Vagina (tissue), 2 donors: ENCODE results near the gene ALDH8A1. TPM values are rescaled to one million over a fixed set of nuclear protein-coding genes. Genes with fewer than 3 reads are reported as not detected.

Experiments
- DNase-seq, 2 donors: peaks; one replicate each; pipeline ENCODE4 v3.0.0-alpha.2; 2017; ENCODE audit errors: extremely low spot score in 2 of 2
- H3K27ac ChIP-seq: fragments of 200-600 bp; sonication (generic); one replicate; pipeline ENCODE4 v1.5.1; 2019
- H3K27me3 ChIP-seq: fragments of 200-600 bp; sonication (generic); one replicate; pipeline ENCODE4 v1.5.1; 2019
- H3K36me3 ChIP-seq, 2 donors: fragments of 200-600 bp; sonication (generic); one replicate each; pipeline ENCODE4 v1.5.1; 2017 to 2019
- H3K4me1 ChIP-seq: fragments of 200-600 bp; sonication (generic); one replicate; pipeline ENCODE4 v1.5.1; 2019
- H3K4me3 ChIP-seq, 2 donors: fragments of 200-600 bp; sonication (generic); 1 replicate in 1 of 2; 2 replicates in 1 of 2; pipeline ENCODE4 v1.5.1; 2016 to 2019
- H3K9me3 ChIP-seq: fragments of 200-600 bp; sonication (generic); one replicate; pipeline ENCODE4 v1.5.1; 2019
- POLR2A ChIP-seq, 2 donors: fragments of 450-650 bp; IDR thresholded peaks; one replicate each; pipeline ENCODE4 v1.6.1; 2017; ENCODE audit warnings: antibody characterized with exemption in 2 of 2, mild to moderate bottlenecking in 2 of 2, moderate library complexity in 2 of 2
- POLR2AphosphoS5 ChIP-seq, 2 donors: sonication (generic); formaldehyde crosslinking; IDR thresholded peaks; one replicate each; pipeline ENCODE4 v1.9.0; 2017; ENCODE audit warnings: antibody characterized with exemption in 2 of 2, mild to moderate bottlenecking in 2 of 2, low read depth in 1 of 2; ENCODE audit not compliant: insufficient read depth in 1 of 2
- intact Hi-C: fragments of 100-400 bp; cut with DNase I; formaldehyde crosslinking; loops from one replicate; pipeline ENCODE4 v1.15.1; 2023
- total RNA-seq: library from RNA; depleted of rRNA; stranded (reverse); fragments of >200 nt; gene quantifications from one replicate; pipeline ENCODE4 v1.2.3, GENCODE V29; 2016
- TF ChIP-seq, protein P1 (sequence below), 3 experiments: fragments of 450-650 bp in 2 of 3; fragments of 200-600 bp in 1 of 3; sonication (generic) in 1 of 3; IDR thresholded peaks; one replicate each; pipeline ENCODE4 v1.5.1; 2017 to 2019; ENCODE audit warnings: antibody characterized with exemption in 3 of 3, mild to moderate bottlenecking in 2 of 3, moderate library complexity in 2 of 3

The ALDH8A1 gene
- total RNA-seq, 1 donor from 2014 or later = not detected

DNA sequence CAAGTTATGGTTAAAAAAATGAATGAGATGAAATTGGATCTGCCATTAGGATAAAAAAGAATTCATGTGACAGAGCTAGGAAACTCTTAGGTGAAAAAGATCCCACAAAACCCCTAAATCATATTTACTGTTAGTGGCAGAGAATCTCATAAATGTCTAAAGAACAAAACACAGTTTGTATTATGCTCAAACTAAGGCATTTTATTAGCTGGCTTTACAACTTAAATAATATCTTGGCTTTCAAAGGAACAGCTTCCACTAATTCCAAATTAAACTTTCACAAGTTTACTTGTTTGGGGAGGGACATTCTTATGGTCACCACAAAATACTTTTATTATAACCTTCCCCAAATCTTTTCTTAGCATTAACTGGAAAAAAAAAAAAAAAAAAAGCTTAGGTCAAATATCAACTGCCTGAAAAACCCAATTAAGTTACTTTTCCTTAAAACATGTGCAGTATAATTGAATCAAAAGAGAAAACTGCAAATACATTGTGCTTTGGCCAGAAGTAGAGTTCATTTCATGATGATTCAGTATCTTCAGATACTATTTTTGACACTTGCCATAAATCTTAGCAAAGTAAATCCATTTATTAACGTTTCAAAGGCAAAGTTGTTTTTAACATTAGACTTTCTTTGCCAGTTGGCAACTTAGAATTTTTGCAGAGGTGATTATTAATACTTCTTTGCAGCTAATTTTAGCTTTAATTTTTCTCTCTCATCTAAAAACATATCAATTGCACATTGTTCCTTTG, 14.7 kb upstream of the ALDH8A1 start:
- Histone ChIP-seq H3K27ac (no peak overlapping the region), H3K4me3 (no peak overlapping the region), H3K27me3 (no peaks in the 10 kb centered on the region), H3K9me3 (no peaks in the 10 kb centered on the region), H3K36me3 (peaks cover 0 to 13% of the 10 kb centered on the region in 2 donors), H3K4me1 (peaks cover 10% of the 10 kb centered on the region)
- TF ChIP-seq POLR2A (IDR thresholded peaks at IDR 0.05) (no peak), POLR2AphosphoS5 (IDR thresholded peaks at IDR 0.05; ENCODE audit: insufficient read depth in 1 of 2, low read depth in 1 of 2) (no peak)
- TF ChIP-seq, protein P1, sequence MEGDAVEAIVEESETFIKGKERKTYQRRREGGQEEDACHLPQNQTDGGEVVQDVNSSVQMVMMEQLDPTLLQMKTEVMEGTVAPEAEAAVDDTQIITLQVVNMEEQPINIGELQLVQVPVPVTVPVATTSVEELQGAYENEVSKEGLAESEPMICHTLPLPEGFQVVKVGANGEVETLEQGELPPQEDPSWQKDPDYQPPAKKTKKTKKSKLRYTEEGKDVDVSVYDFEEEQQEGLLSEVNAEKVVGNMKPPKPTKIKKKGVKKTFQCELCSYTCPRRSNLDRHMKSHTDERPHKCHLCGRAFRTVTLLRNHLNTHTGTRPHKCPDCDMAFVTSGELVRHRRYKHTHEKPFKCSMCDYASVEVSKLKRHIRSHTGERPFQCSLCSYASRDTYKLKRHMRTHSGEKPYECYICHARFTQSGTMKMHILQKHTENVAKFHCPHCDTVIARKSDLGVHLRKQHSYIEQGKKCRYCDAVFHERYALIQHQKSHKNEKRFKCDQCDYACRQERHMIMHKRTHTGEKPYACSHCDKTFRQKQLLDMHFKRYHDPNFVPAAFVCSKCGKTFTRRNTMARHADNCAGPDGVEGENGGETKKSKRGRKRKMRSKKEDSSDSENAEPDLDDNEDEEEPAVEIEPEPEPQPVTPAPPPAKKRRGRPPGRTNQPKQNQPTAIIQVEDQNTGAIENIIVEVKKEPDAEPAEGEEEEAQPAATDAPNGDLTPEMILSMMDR (IDR thresholded peaks at IDR 0.05) = no peak
- intact Hi-C loops = no loop called here
- no peak for DNase-seq

DNA sequence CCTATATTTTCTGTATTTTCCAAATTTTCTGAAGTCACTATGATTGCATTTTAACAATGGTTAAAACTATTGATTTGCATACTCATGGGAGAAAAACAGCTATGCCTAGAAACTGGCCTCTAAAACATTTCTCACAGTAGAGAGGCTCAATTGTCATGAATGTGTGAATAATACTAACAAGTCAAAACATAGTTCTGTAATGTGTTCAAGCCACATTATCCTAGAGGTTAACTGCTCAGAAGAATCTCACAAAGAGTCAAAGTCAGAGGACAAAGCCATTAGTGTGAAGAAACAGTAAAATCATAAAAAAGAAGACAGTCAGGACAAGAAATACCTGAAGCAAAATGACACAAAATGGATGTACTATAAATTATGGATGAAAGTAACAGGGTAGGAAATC, 12.5 kb upstream of the ALDH8A1 start:
- Histone ChIP-seq H3K36me3 (peaks cover 0 to 23% of the 10 kb centered on the region in 2 donors), H3K4me1 (peaks cover 10% of the 10 kb centered on the region), H3K27me3 (no peaks in the 10 kb centered on the region), H3K27ac (no peak overlapping the region), H3K9me3 (no peaks in the 10 kb centered on the region), H3K4me3 (no peak overlapping the region)
- intact Hi-C loops = no loop called here
- DNase-seq = no peak
- no peak for TF ChIP-seq POLR2A (IDR thresholded peaks at IDR 0.05)
- TF ChIP-seq, protein P1 (IDR thresholded peaks at IDR 0.05) = no peak
- TF ChIP-seq POLR2AphosphoS5 (IDR thresholded peaks at IDR 0.05; ENCODE audit: insufficient read depth in 1 of 2, low read depth in 1 of 2) = no peak

DNA sequence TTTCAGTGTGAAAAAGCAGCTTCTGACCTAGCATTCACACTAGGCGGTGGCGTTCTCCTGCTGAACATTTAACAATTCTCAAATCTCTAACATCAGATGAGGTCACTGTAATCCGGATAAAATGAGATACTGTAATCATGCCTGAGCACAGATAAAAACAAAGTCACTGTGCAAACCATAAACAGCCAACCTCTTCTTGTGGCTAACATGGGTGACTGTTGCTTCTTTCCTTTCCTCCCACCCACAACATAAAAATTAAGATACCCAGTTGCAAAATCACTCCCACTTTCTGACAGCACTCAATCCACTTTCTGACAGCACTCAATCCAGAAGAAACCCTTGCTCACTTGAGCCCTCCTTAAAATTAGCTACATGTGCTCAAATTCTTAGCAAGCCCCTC, 11.5 kb upstream of the ALDH8A1 start:
- Histone ChIP-seq H3K27ac (no peak overlapping the region), H3K9me3 (no peaks in the 10 kb centered on the region), H3K4me3 (no peak overlapping the region), H3K36me3 (peaks cover 0 to 20% of the 10 kb centered on the region in 2 donors), H3K27me3 (no peaks in the 10 kb centered on the region), H3K4me1 (peaks cover 10% of the 10 kb centered on the region)
- intact Hi-C loops = no loop called here
- TF ChIP-seq, protein P1 (IDR thresholded peaks at IDR 0.05) = no peak
- TF ChIP-seq POLR2A (IDR thresholded peaks at IDR 0.05) (no peak), POLR2AphosphoS5 (IDR thresholded peaks at IDR 0.05; ENCODE audit: insufficient read depth in 1 of 2, low read depth in 1 of 2) (no peak)
- DNase-seq = no peak

DNA sequence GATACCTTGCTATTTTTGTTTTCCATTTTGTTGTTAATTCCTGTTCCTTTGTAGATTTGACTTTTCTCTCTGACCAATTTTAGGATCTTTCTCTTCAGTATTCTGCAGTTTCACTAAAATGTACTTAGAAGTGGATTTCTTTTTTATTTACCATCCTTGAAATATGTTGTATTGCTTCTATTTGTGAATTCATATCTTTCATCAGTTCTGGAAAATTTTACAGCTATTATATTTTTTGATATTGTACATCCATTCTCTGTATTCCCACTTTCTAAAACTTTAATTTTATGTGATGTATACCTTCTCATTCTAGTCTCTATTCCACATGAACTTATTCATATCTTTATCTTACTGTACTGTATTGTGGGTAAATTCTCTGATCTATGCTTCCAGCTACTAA, 9.7 kb upstream of the ALDH8A1 start:
- no peaks in the 10 kb centered on the region for H3K9me3 ChIP-seq
- intact Hi-C loops = no loop called here
- peaks cover 1% of the 10 kb centered on the region for H3K4me1 ChIP-seq
- H3K27me3 ChIP-seq = no peaks in the 10 kb centered on the region
- no peak overlapping the region for H3K4me3 ChIP-seq
- TF ChIP-seq POLR2A (IDR thresholded peaks at IDR 0.05) (no peak), POLR2AphosphoS5 (IDR thresholded peaks at IDR 0.05; ENCODE audit: insufficient read depth in 1 of 2, low read depth in 1 of 2) (no peak)
- TF ChIP-seq, protein P1 (IDR thresholded peaks at IDR 0.05) = no peak
- peaks cover 0 to 10% of the 10 kb centered on the region in 2 donors for H3K36me3 ChIP-seq
- no peak overlapping the region for H3K27ac ChIP-seq
- DNase-seq = no peak

DNA sequence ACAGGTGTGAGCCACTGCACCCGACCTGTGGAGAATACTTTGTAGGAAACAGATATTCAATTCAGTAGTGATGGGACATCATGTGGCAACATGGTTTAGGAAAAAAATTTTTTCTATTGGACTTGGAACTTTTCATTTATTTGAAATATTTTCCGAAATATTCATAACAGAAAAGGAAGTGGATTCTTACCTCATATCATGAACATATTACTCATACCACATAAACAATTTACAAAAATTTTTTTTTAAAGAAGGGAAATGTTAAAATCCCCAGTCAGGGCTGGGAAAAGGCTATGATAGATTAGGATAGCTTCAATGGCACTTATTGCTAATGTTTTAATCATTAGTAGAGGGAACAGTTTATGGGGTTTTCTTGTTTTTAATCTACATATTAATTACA, 6.8 kb upstream of the ALDH8A1 start:
- no peak for DNase-seq
- Histone ChIP-seq H3K27ac (no peak overlapping the region), H3K36me3 (peaks cover 0 to 10% of the 10 kb centered on the region in 2 donors), H3K4me3 (no peak overlapping the region), H3K27me3 (no peaks in the 10 kb centered on the region), H3K9me3 (no peaks in the 10 kb centered on the region), H3K4me1 (no peaks in the 10 kb centered on the region)
- no peak for TF ChIP-seq POLR2AphosphoS5 (IDR thresholded peaks at IDR 0.05; ENCODE audit: insufficient read depth in 1 of 2, low read depth in 1 of 2)
- TF ChIP-seq, protein P1 (IDR thresholded peaks at IDR 0.05) = no peak
- TF ChIP-seq POLR2A (IDR thresholded peaks at IDR 0.05) = no peak
- intact Hi-C loops = no loop called here
